Esophagus muscularis mucosa (tissue), 4 donors: ENCODE results near the gene LRP10.
"Not testable (repeated sequence)": the region's sequence is repeated elsewhere in the genome, so short reads cannot be mapped to it uniquely, and the experiment has no call there.

Experiments
- EP300 ChIP-seq: sonication (generic); formaldehyde crosslinking; IDR thresholded peaks from one replicate; pipeline ENCODE4 v1.6.1; 2017; ENCODE audit warnings: antibody characterized with exemption
- POLR2A ChIP-seq: fragments of 450-650 bp; IDR thresholded peaks from one replicate; pipeline ENCODE4 v1.6.1; 2017; ENCODE audit warnings: antibody characterized with exemption, moderate library complexity, mild to moderate bottlenecking, low read depth
- POLR2AphosphoS5 ChIP-seq, 2 donors: sonication (generic); formaldehyde crosslinking; IDR thresholded peaks; one replicate each; pipeline ENCODE4 v1.6.1; 2017; ENCODE audit warnings: antibody characterized with exemption in 2 of 2
- TF ChIP-seq, protein P1 (sequence below), 3 experiments: fragments of 200-600 bp in 2 of 3; fragments of 450-650 bp in 1 of 3; sonication (generic) in 2 of 3; IDR thresholded peaks; one replicate each; pipeline ENCODE4 v1.5.1; 2017 to 2019; ENCODE audit warnings: antibody characterized with exemption in 3 of 3, mild to moderate bottlenecking in 2 of 3, moderate library complexity in 1 of 3

DNA sequence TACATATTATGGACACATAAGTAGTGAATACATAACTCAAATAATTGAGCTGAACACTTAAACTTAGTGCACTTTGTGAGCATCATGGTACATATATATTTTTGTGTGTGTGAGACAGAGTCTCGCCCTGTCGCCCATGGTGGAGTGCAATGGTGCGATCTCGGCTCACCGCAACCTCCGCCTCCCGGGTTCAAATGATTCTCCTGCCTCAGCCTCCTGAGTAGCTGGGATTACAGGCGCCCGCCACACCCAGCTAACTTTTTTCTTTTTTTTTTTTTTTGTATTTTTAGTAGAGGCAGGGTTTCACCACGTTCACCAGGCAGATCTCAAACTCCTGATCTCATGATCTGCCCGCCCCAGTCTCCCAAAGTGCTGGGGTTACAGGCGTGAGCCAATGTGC lies 19.4 kb upstream of the LRP10 start:
- TF ChIP-seq POLR2A; POLR2AphosphoS5 (IDR thresholded peaks at IDR 0.05); EP300: not testable (repeated sequence)
- TF ChIP-seq, protein P1, sequence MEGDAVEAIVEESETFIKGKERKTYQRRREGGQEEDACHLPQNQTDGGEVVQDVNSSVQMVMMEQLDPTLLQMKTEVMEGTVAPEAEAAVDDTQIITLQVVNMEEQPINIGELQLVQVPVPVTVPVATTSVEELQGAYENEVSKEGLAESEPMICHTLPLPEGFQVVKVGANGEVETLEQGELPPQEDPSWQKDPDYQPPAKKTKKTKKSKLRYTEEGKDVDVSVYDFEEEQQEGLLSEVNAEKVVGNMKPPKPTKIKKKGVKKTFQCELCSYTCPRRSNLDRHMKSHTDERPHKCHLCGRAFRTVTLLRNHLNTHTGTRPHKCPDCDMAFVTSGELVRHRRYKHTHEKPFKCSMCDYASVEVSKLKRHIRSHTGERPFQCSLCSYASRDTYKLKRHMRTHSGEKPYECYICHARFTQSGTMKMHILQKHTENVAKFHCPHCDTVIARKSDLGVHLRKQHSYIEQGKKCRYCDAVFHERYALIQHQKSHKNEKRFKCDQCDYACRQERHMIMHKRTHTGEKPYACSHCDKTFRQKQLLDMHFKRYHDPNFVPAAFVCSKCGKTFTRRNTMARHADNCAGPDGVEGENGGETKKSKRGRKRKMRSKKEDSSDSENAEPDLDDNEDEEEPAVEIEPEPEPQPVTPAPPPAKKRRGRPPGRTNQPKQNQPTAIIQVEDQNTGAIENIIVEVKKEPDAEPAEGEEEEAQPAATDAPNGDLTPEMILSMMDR (IDR thresholded peaks at IDR 0.05): not testable (repeated sequence)
